HL-60 (cell line): Measurements from ENCODE around the gene KRTAP4-6.

Source experiments
- CTCF ChIP-seq: IDR thresholded peaks from one replicate; pipeline ENCODE4 v1.5.1; 2011; ENCODE audit warnings: low read length, control low read depth, inconsistent platforms; ENCODE audit not compliant: insufficient read depth
- POLR2AphosphoS5 ChIP-seq: IDR thresholded peaks from 2 replicates; pipeline ENCODE4 v1.6.1; 2012; ENCODE audit warnings: low read depth
- SPI1 ChIP-seq: IDR thresholded peaks from 2 replicates; pipeline ENCODE4 v1.6.1; 2012; ENCODE audit warnings: low read depth, mild to moderate bottlenecking, borderline replicate concordance

DNA sequence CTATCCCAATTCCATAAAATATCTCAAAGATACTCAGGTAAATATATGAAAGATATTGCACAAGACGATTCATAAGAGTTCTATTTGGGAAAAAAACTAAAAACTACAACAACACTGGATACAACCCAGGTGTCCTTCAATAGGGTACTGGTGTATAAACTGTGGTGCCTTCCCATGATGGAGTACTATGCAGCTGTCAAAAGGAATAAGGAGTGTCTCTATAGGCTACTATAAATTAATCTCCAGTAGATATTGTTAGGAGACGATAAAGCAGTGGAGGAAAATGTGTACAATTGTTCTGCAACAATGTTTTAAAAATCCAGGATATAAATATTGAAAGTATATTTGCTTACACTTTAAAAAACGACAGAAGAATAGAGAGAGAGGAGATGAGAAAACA is 13.9 kb downstream of the KRTAP4-6 start:
- TF ChIP-seq CTCF (no peak), POLR2AphosphoS5 (no peak), SPI1 (no peak)
